Measurements from ENCODE around the gene KCNJ9. TPM values are rescaled to one million over a fixed set of nuclear protein-coding genes. Genes with fewer than 3 reads are reported as not detected.

KCNJ9 gene
- total RNA-seq, 1 donor from 2014 or later = not detected

DNA sequence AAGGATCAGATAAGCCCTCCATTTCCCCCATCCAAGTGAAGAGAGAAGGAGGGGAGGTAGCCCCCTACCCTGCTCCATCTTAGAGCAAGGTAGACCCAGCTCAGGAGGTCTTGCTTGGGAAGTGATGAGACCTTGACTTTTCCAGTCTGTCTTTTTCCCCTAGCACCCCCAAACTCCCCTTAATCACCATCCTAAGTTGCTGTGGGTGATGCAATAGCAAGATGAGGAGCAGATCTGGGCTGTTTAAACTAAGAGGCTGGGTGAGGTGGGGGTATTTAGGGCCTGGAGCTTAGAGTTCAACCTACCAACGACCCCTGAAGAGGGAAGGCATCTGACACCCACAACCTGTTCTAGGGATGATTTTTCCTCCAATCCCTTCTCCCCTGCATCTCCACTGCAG, 36.0 kb downstream of the KCNJ9 start:
- no peak for DNase-seq (ENCODE audit: extremely low spot score, unreplicated experiment)
- no peaks in the 10 kb centered on the region for H3K36me3 Mint-ChIP-seq (ENCODE audit: unreplicated experiment)
- no peaks in the 10 kb centered on the region for H3K9me3 Mint-ChIP-seq (ENCODE audit: unreplicated experiment)
- peak overlapping the region; percentile 3 for H3K4me3 Mint-ChIP-seq (ENCODE audit: unreplicated experiment)
- peaks cover 31% of the 10 kb centered on the region for H3K4me1 Mint-ChIP-seq (ENCODE audit: unreplicated experiment)
- TF ChIP-seq, protein P1, sequence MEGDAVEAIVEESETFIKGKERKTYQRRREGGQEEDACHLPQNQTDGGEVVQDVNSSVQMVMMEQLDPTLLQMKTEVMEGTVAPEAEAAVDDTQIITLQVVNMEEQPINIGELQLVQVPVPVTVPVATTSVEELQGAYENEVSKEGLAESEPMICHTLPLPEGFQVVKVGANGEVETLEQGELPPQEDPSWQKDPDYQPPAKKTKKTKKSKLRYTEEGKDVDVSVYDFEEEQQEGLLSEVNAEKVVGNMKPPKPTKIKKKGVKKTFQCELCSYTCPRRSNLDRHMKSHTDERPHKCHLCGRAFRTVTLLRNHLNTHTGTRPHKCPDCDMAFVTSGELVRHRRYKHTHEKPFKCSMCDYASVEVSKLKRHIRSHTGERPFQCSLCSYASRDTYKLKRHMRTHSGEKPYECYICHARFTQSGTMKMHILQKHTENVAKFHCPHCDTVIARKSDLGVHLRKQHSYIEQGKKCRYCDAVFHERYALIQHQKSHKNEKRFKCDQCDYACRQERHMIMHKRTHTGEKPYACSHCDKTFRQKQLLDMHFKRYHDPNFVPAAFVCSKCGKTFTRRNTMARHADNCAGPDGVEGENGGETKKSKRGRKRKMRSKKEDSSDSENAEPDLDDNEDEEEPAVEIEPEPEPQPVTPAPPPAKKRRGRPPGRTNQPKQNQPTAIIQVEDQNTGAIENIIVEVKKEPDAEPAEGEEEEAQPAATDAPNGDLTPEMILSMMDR (IDR thresholded peaks at IDR 0.05) = no peak
- H3K27me3 Mint-ChIP-seq (ENCODE audit: unreplicated experiment) = peaks cover 46% of the 10 kb centered on the region
- H3K27ac Mint-ChIP-seq (ENCODE audit: unreplicated experiment) = no peak overlapping the region

DNA sequence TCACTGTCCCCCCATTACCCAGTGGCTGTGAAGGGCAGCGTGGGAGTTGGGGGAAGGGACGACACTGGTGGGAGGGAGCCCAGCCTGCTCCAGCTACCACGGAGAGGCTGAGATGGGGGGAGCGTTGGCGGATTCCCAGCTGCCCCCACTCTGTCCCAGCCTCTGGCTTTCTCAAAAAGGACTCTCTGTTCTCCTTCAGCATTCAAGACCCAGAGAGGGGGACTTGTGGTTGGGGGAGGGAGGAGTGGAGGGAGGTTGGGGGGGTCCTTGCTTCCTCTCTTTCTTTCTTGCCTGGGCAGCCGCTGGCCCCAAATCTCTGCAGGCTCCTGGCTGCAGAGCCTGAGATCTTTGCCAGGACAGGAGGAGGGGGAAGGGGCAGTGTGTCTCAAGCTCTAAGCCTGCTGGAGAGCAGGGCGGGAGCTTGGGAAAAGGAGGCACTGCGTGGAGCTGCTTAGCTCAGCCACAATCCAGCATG, 36.4 kb downstream of the KCNJ9 start:
- no peaks in the 10 kb centered on the region for H3K9me3 Mint-ChIP-seq (ENCODE audit: unreplicated experiment)
- no peak overlapping the region for H3K27ac Mint-ChIP-seq (ENCODE audit: unreplicated experiment)

DNA sequence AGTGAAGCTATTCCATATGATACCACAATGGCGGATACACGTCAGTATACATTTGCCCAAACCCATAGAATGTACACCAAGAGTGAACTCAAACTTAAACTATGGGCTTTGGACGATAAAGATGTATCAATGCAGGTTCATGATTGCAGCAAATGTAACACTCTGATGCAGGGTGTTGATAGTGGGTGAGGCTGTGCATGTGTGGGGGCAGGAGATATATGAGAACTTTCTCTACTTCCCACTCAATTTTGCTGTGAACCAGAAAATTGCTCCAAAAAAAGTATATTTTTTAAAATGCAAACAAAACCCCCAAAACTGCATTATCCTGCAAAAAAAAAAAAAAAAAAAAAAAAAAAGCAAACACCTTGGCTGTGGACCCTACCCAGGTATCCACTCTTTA, 37.6 kb downstream of the KCNJ9 start:
- peaks cover 23% of the 10 kb centered on the region for H3K4me1 Mint-ChIP-seq (ENCODE audit: unreplicated experiment)
- no peaks in the 10 kb centered on the region for H3K36me3 Mint-ChIP-seq (ENCODE audit: unreplicated experiment)
- no peak overlapping the region for H3K4me3 Mint-ChIP-seq (ENCODE audit: unreplicated experiment)
- no peak for DNase-seq (ENCODE audit: extremely low spot score, unreplicated experiment)
- H3K27me3 Mint-ChIP-seq (ENCODE audit: unreplicated experiment) = peaks cover 43% of the 10 kb centered on the region
- H3K27ac Mint-ChIP-seq (ENCODE audit: unreplicated experiment) = no peak overlapping the region
- TF ChIP-seq, protein P1 (IDR thresholded peaks at IDR 0.05) = no peak
- no peaks in the 10 kb centered on the region for H3K9me3 Mint-ChIP-seq (ENCODE audit: unreplicated experiment)

More for the DNA sequence above, 36.4 kb downstream of the KCNJ9 start:
- no peaks in the 10 kb centered on the region for H3K36me3 Mint-ChIP-seq (ENCODE audit: unreplicated experiment)
- no peak for DNase-seq (ENCODE audit: extremely low spot score, unreplicated experiment)
- peaks cover 26% of the 10 kb centered on the region for H3K4me1 Mint-ChIP-seq (ENCODE audit: unreplicated experiment)
- TF ChIP-seq, protein P1 (IDR thresholded peaks at IDR 0.05) = no peak
- no peak overlapping the region for H3K4me3 Mint-ChIP-seq (ENCODE audit: unreplicated experiment)
- peaks cover 46% of the 10 kb centered on the region for H3K27me3 Mint-ChIP-seq (ENCODE audit: unreplicated experiment)

DNA sequence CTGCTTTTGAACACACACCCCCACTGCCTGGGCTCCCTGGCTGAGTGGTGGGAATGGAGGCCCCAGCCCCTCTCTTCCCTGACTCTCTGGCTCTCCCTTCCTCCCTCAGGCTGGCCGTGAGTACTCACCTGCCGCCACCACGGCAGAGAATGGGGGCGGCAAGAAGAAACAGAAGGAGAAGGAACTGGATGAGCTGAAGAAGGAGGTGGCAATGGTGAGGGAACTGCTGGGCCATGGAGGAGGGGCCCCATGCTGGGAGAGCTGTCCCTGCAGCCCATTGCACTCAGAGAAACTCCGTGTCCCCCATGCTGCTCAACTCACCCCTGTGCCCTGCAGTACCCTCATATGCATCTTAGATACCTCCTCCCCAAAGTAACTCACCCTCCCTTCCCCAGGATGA, 39.5 kb downstream of the KCNJ9 start:
- no peak overlapping the region for H3K4me3 Mint-ChIP-seq (ENCODE audit: unreplicated experiment)
- H3K4me1 Mint-ChIP-seq (ENCODE audit: unreplicated experiment) = peaks cover 28% of the 10 kb centered on the region
- H3K9me3 Mint-ChIP-seq (ENCODE audit: unreplicated experiment) = no peaks in the 10 kb centered on the region
- H3K27ac Mint-ChIP-seq (ENCODE audit: unreplicated experiment) = no peak overlapping the region
- TF ChIP-seq, protein P1 (IDR thresholded peaks at IDR 0.05) = no peak
- no peak for DNase-seq (ENCODE audit: extremely low spot score, unreplicated experiment)
- peaks cover 32% of the 10 kb centered on the region for H3K27me3 Mint-ChIP-seq (ENCODE audit: unreplicated experiment)
- H3K36me3 Mint-ChIP-seq (ENCODE audit: unreplicated experiment) = no peaks in the 10 kb centered on the region

DNA sequence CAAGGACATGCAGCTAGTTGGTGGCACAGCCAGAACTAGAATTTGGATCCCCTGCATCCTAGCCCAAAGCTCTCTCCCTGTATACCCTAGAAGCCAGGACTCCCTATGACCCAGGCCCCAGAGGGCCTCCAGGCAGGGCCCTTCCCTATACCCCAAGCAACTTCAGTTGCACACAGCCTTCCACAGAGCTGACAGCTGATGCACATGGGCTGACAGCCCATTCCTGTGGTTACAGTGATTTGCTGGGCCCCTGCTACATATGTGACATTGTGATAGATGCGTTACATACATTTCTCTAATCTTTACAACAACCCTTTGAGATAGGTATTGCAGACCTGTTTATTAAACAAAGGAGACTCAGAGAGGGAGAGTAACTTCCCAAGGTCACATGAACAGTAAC, 40.0 kb downstream of the KCNJ9 start:
- TF ChIP-seq, protein P1 (IDR thresholded peaks at IDR 0.05) = no peak
- Mint-ChIP-seq H3K27ac (ENCODE audit: unreplicated experiment) (no peak overlapping the region), H3K9me3 (ENCODE audit: unreplicated experiment) (no peaks in the 10 kb centered on the region)

More for the DNA sequence above, 40.0 kb downstream of the KCNJ9 start:
- peaks cover 26% of the 10 kb centered on the region for H3K27me3 Mint-ChIP-seq (ENCODE audit: unreplicated experiment)
- no peak overlapping the region for H3K4me3 Mint-ChIP-seq (ENCODE audit: unreplicated experiment)
- no peaks in the 10 kb centered on the region for H3K36me3 Mint-ChIP-seq (ENCODE audit: unreplicated experiment)
- no peak for DNase-seq (ENCODE audit: extremely low spot score, unreplicated experiment)
- H3K4me1 Mint-ChIP-seq (ENCODE audit: unreplicated experiment) = peaks cover 25% of the 10 kb centered on the region
